Memory B cell (primary cell): ENCODE data around the gene SHH.
A peak's percentile ranks its signal among the peaks of the same experiment; 100 is the strongest.

Experiments
- ATAC-seq: fragments of 150-1000 bp; cut with Tn5 transposase; 2 replicates; pipeline ENCODE4 v1.10.0; 2021; ENCODE audit warnings: low read depth, mild to moderate bottlenecking, moderate library complexity
- DNase-seq, 2 donors: peaks; one replicate each; pipeline ENCODE4 v3.0.0; 2022; ENCODE audit warnings: low spot score in 2 of 2
- H3K27ac Mint-ChIP-seq: one replicate; pipeline ENCODE4 v1.8.0; 2022; ENCODE audit warnings: mild to moderate bottlenecking, moderate library complexity, mixed read lengths
- H3K27me3 Mint-ChIP-seq: one replicate; pipeline ENCODE4 v1.8.0; 2022; ENCODE audit warnings: mixed read lengths
- H3K36me3 Mint-ChIP-seq: one replicate; pipeline ENCODE4 v1.8.0; 2022; ENCODE audit warnings: mild to moderate bottlenecking, mixed read lengths
- H3K4me1 Mint-ChIP-seq: one replicate; pipeline ENCODE4 v1.8.0; 2022; ENCODE audit warnings: mixed read lengths
- H3K4me3 Mint-ChIP-seq: one replicate; pipeline ENCODE4 v1.8.0; 2022; ENCODE audit warnings: mild to moderate bottlenecking, moderate library complexity, mixed read lengths
- H3K9me3 Mint-ChIP-seq: one replicate; pipeline ENCODE4 v1.8.0; 2022; ENCODE audit warnings: mixed read lengths

The SHH gene

DNA sequence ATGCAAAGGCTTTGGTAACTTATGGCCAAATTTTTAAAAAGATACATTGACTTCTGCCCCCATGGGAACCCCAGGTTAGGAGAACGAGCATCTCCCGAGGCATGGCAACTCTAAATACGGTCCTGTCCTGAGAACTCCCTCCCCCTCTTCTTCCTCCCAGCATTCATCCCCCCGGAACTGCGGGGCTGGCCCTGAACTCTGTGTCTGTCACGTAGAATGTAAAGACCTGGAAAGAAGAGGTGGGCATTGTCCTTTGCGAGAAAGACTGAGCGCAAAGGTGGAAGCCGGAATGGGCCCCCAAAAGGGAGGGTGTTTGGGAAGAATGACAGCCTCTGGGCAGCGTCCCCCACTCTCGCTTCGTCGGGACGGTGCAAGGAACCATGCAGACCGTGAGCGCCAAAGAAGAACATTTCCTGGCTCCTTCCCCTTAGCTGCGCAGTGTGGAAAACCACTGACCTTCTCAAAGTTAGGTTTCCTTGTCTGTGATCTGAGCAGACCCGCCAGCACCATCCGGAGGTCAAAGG is 21.0 kb downstream of the SHH start:
- ATAC-seq, result no peak
- H3K4me1 Mint-ChIP-seq, result peaks cover 3% of the 10 kb centered on the region

DNA sequence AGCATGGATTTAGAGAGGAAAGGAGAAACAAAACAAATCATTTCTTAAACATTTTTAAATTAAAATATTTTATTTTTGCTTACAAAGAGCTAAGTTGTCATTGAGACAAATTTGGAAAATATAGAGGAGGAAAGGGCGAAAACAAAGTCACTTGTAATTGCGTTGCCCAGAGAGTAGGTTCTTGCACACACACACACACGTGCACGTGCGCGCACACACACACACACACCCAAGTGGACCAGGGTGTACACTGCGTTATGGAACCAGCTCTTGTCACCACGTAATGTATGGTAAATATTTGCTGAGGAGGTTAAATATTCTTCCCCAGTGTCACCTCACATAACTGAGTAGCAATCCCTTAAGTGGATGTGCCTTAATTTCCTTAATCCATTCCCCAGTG is 21.6 kb downstream of the SHH start:
- DNase-seq (no peak), ATAC-seq (no peak)
- Mint-ChIP-seq H3K27ac (no peak overlapping the region), H3K4me3 (no peak overlapping the region), H3K36me3 (peaks cover 4% of the 10 kb centered on the region), H3K9me3 (no peaks in the 10 kb centered on the region), H3K4me1 (peaks cover 3% of the 10 kb centered on the region), H3K27me3 (peaks cover 2% of the 10 kb centered on the region)

More for the DNA sequence above, 21.0 kb downstream of the SHH start:
- Mint-ChIP-seq H3K36me3 (peaks cover 2% of the 10 kb centered on the region), H3K4me3 (no peak overlapping the region), H3K27ac (no peak overlapping the region), H3K27me3 (peaks cover 1% of the 10 kb centered on the region), H3K9me3 (no peaks in the 10 kb centered on the region)
- no peak for DNase-seq

DNA sequence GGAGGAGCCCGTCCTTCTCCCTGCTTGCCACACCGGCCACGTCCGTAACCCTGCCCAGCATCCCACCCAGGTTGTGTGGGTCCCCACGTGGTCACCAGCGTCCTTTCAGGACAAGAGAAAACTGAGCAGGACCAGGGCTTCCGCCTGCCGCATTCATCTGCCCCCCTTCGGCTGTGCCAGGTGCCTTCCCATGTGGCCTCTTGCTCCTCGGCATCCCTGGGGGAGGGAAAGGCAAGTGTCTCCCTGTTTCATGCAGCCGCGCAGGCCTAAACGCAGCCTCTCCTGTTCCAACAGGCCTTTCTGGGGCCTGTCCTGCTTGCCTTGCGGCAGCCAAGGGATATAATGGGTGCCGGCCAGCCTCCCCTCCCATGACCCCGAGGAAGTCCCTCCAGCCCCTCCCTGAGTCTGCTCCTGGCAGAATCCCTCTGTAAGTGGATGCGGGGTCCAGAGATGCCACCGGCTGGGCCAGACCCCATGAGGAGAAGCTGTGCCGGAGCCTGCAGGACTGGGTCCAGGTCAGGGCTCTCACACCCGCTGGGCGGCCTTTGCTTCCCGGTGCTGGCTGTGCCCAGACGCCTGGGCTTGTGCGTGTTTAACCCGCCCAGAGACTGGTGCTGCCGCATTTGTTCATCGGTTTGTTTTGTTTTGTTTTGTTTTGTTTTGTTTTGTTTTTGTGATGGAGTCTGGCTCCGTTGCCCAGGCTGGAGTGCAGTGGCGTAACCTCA is 23.1 kb downstream of the SHH start:
- ATAC-seq (no peak), DNase-seq (no peak)
- Mint-ChIP-seq H3K9me3 (no peaks in the 10 kb centered on the region), H3K4me1 (peaks cover 3% of the 10 kb centered on the region), H3K27ac (no peak overlapping the region), H3K4me3 (no peak overlapping the region), H3K27me3 (peaks cover 2% of the 10 kb centered on the region), H3K36me3 (peaks cover 11% of the 10 kb centered on the region)

DNA sequence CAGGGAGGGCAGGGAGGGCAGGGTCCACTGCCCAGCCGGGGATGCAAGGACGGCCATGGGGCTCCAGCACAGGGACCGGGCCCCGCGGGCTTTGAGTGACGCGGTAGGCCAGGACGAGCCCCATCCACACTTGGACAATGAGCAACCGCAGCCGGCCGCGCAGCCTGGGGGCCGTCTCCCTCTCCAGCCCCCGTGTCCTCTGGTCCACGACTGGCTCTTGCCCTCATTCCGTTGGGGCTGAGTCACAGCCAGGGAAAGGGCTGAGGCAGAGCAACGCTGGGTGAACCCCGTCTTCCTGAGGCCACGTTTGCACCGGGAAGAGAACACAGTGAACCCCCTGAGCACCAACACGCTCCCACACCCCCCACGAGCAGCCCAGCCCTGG is 23.7 kb downstream of the SHH start:
- ATAC-seq (no peak), DNase-seq (no peak)
- peaks cover 15% of the 10 kb centered on the region for H3K36me3 Mint-ChIP-seq
- no peak overlapping the region for H3K27ac Mint-ChIP-seq
- H3K9me3 Mint-ChIP-seq, result no peaks in the 10 kb centered on the region
- H3K27me3 Mint-ChIP-seq, result peaks cover 2% of the 10 kb centered on the region
- no peak overlapping the region for H3K4me3 Mint-ChIP-seq
- peaks cover 3% of the 10 kb centered on the region for H3K4me1 Mint-ChIP-seq

DNA sequence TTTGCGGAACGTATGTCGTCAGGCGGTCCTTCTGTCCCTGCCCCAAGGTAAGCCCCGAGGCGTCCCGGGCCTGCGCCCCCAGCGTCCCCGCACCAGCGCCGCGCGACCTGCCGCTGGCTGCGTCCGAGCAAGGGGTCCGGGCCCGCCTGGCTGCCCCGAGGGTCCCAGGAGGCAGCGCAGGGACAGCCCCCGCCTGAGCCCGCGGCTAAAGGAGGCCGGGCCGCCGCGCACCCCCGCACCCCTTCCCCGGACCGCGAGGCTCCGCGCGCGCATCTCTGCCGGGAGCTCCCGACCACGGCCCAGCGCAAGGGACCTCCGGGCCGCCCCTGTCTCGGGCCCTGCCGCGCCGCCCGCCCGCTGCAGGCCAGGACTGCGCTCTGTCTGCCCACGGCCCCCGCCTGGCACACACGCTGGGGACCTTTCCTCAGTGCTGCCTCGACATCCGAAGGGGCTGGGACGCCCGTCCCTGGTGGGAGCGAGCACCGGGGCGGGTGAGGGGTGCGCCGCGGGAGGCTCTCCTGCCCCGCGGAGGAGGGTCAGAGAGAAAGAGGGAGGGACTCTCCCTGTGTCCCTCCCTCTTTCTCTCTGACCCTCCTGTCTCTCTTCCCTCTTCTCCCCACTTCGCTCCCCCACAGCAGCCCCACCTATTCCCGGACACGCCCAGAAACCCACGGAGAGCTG is 25.0 kb downstream of the SHH start:
- Mint-ChIP-seq H3K27ac (no peak overlapping the region), H3K36me3 (peaks cover 24% of the 10 kb centered on the region), H3K4me3 (peak overlapping the region; percentile 41), H3K4me1 (peaks cover 3% of the 10 kb centered on the region), H3K9me3 (no peaks in the 10 kb centered on the region), H3K27me3 (peaks cover 2% of the 10 kb centered on the region)
- ATAC-seq, result no peak
- no peak for DNase-seq

DNA sequence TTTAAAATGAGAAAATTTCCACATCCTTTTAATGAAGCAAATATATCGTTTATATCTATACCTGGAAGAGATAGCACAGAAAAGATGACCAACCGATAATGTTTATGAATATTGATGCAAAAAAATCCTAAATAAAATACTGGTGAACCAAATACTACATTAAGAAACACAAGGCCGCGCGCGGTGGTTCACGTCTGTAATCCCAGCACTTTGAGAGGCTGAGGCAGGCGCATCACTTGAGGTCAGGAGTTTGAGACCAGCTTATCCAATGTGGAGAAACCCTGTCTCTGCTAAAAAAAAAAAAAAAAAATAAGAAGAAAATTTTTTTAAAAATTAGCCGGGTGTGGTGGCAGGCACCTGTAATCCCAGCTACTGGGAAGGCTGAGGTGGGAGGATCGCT is 25.8 kb downstream of the SHH start:
- Mint-ChIP-seq H3K4me3 (no peak overlapping the region), H3K27me3 (peaks cover 2% of the 10 kb centered on the region), H3K27ac (no peak overlapping the region), H3K36me3 (peaks cover 28% of the 10 kb centered on the region), H3K4me1 (peaks cover 3% of the 10 kb centered on the region), H3K9me3 (no peaks in the 10 kb centered on the region)
- DNase-seq (no peak), ATAC-seq (no peak)

DNA sequence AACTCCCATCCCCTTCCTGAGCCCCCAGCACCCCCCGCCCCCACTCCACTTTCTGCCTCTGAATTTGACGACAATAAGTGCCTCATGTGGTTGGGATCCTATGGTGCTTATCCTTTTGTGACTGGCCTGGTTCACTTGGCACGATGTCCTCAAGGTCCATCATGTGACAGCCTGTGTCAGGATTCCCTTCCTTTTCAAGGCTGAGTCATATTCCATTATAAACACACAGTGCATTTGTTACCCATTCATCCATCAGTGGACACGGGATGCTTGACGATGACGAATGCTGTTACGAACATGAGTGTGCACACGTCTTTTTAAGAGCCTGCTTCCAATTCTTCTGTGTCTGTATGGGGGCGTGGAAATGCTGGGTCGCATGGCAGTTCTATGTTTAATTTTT is 26.7 kb downstream of the SHH start:
- Mint-ChIP-seq H3K9me3 (no peaks in the 10 kb centered on the region), H3K36me3 (peaks cover 37% of the 10 kb centered on the region), H3K27me3 (peaks cover 3% of the 10 kb centered on the region), H3K4me3 (no peak overlapping the region), H3K27ac (no peak overlapping the region), H3K4me1 (peaks cover 3% of the 10 kb centered on the region)
- DNase-seq (no peak), ATAC-seq (no peak)

DNA sequence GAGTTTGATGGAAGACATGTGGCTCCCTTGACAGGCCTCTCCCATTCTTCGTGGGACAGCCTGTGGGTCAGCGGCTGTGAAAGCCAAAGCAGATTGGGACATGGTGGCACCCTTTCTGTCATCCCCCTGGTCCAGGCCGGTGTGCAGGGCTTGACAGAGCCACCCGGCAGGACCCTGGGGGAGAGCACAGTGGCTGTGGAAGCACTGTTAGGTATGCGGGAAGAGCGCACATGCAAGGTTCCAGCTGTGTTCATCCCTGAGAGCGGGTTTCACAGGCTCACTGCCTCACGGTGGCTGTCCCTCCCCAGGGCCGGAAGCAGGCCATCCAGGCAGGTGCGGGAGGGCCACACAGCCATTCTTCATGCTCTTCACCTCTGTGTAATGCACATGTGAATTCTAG is 29.8 kb downstream of the SHH start:
- no peaks in the 10 kb centered on the region for H3K4me1 Mint-ChIP-seq
- H3K9me3 Mint-ChIP-seq, result no peaks in the 10 kb centered on the region
- peaks cover 45% of the 10 kb centered on the region for H3K36me3 Mint-ChIP-seq
- ATAC-seq, result no peak
- H3K27ac Mint-ChIP-seq, result no peak overlapping the region
- peaks cover 3% of the 10 kb centered on the region for H3K27me3 Mint-ChIP-seq
- no peak overlapping the region for H3K4me3 Mint-ChIP-seq
- DNase-seq, result no peak

DNA sequence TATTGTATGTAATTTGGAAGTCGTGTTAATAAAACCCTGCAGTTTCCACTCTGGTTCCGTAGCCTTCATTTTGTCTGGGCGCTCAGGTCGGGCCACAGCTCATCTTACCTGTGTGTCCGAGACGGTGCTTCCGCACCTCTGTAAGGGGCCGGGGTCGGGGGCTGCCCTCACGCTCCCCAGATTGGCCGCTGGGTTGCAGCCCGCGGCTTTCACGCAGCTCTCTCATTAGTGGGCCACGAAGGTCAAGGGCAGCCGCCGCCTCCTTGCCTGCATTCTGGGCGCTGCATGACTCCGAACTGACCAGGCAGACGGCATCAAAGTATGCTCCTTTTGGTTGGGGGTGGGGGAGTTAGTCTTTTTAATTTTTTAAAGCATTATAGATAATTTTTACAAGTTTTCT is 30.8 kb downstream of the SHH start:
- no peaks in the 10 kb centered on the region for H3K4me1 Mint-ChIP-seq
- H3K4me3 Mint-ChIP-seq, result no peak overlapping the region
- H3K27me3 Mint-ChIP-seq, result peaks cover 3% of the 10 kb centered on the region
- DNase-seq (no peak), ATAC-seq (no peak)
- H3K9me3 Mint-ChIP-seq, result no peaks in the 10 kb centered on the region
- H3K36me3 Mint-ChIP-seq, result peaks cover 48% of the 10 kb centered on the region
- no peak overlapping the region for H3K27ac Mint-ChIP-seq

DNA sequence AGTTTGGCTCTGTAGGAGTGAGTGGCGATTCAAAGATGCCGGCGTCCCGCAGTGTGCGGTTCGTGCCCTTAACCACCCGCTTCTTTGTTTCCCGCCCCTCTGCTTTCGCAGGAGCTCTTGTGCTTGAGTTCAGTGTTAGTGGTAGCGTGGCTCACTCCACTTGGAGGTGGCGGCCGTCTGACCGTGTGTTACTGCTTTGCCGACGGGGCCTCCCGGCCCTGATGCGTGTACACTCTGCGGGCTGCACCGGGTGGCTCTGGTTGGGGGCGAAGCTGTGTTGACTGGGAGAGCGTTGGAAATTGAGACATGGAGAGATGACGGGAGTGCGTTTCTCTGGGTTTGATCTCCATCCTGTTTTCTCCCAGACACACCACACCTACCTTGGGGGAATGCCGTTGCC is 31.4 kb downstream of the SHH start:
- ATAC-seq (no peak), DNase-seq (no peak)
- peaks cover 2% of the 10 kb centered on the region for H3K27me3 Mint-ChIP-seq
- no peaks in the 10 kb centered on the region for H3K9me3 Mint-ChIP-seq
- H3K4me3 Mint-ChIP-seq, result no peak overlapping the region
- H3K27ac Mint-ChIP-seq, result peak overlapping the region; percentile 31
- H3K4me1 Mint-ChIP-seq, result no peaks in the 10 kb centered on the region
- peaks cover 48% of the 10 kb centered on the region for H3K36me3 Mint-ChIP-seq

DNA sequence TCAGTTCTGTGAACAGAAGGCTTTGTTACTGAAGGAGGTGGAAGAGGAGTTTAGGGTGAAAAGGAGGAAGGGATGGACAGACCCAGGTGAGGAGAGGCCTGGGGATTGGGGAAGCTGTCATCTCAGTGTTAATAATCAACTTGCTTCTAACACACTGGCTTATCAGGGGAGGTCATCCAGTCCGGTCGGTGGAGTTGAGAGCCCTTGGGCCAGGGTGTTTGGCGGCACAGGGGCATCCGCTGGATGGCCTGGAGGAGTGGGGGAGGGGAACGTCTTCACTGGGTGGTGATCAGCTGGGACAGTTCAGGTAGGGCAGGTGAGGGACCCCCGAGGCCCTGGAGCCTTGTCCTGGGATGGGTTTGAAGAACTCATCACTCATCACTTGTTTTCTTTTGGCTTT is 33.9 kb downstream of the SHH start:
- DNase-seq (no peak), ATAC-seq (no peak)
- peak overlapping the region; percentile 57 for H3K27ac Mint-ChIP-seq
- no peak overlapping the region for H3K4me3 Mint-ChIP-seq
- no peaks in the 10 kb centered on the region for H3K4me1 Mint-ChIP-seq
- peaks cover 1% of the 10 kb centered on the region for H3K27me3 Mint-ChIP-seq
- H3K9me3 Mint-ChIP-seq, result no peaks in the 10 kb centered on the region
- H3K36me3 Mint-ChIP-seq, result peaks cover 46% of the 10 kb centered on the region

DNA sequence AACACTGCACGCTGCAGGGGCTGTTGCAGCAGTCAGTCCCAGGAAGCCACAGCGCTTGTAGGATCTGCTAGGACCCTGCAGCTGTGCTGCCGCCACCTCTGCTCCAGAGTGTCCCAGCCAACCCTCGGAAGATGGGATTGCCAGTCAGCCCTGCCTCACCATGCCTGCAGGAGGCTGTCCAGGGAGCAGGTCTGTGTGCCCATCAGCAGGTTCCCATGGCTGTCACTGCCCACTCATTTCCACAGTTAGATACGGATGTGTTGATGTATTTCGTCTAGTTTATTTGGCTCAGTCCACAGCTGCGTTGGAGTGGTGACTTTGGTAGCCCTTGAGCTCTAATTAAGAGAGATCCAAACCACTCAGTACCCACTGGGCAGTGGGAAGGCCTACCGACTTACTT is 35.7 kb downstream of the SHH start:
- no peaks in the 10 kb centered on the region for H3K9me3 Mint-ChIP-seq
- H3K27ac Mint-ChIP-seq, result no peak overlapping the region
- ATAC-seq (no peak), DNase-seq (no peak)
- H3K27me3 Mint-ChIP-seq, result peaks cover 1% of the 10 kb centered on the region
- H3K4me3 Mint-ChIP-seq, result no peak overlapping the region
- H3K36me3 Mint-ChIP-seq, result peaks cover 37% of the 10 kb centered on the region
- no peaks in the 10 kb centered on the region for H3K4me1 Mint-ChIP-seq

DNA sequence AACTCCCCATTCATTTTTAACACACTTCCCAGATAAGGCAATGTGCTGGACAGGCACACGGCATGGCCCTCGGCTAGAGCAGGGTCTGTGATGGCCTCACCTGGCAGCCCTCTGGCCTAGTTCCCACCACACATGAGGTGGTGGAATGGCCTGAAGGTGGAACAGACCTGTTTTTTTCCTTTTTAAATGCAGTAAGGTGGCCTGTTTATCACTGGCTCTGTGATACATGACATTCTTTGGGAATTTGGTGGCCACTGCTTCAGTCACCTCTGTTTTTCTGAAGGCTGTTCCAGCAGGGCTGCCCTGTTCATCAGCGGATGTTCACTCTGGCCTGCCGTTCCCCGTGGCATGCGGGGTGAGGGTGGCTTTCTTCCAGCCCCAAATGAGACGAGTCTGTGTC is 36.6 kb downstream of the SHH start:
- no peak overlapping the region for H3K4me3 Mint-ChIP-seq
- no peak overlapping the region for H3K27ac Mint-ChIP-seq
- no peaks in the 10 kb centered on the region for H3K27me3 Mint-ChIP-seq
- H3K36me3 Mint-ChIP-seq, result peaks cover 32% of the 10 kb centered on the region
- H3K9me3 Mint-ChIP-seq, result no peaks in the 10 kb centered on the region
- DNase-seq (no peak), ATAC-seq (no peak)
- H3K4me1 Mint-ChIP-seq, result no peaks in the 10 kb centered on the region

DNA sequence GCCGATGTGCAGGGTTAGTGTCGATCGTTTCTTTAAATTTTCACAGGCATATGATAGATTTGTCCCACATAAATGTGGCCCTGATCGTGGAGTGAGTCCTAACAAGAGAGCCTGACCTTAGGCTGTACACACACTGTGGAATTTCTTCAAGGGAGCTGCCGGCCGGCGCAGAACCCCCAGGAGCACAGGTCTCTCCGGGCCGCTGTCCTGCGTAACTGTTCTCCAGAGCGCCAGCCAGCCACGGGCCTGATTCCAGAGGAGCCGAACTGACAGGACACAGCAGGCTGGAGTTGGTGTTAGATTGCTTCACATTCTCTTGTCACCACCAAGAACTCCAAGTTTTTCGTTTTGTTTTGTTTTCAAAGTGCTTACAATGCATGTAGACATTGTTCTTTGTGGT is 37.3 kb downstream of the SHH start:
- Mint-ChIP-seq H3K4me1 (no peaks in the 10 kb centered on the region), H3K9me3 (no peaks in the 10 kb centered on the region), H3K27me3 (no peaks in the 10 kb centered on the region), H3K27ac (no peak overlapping the region), H3K4me3 (no peak overlapping the region), H3K36me3 (peaks cover 31% of the 10 kb centered on the region)
- ATAC-seq (no peak), DNase-seq (no peak)

DNA sequence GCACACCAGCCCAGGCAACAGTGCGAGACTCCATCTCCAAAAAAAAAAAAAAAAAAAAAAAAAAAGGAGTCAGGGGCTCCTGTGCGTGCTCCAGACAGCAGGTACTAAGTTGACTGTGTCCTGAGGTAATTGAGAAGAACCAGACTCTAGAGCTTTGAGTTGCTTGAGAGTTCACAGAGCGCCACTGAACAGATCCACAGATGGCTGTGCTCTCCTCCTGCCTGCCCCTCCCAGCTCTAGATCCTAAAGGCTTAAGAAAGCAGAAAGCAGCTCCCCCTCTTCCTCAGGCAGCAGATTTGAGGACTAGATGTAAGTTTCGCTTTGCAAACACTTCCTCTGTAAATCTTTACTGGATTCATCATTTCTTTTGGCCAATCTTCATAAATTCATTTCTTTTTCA is 38.7 kb downstream of the SHH start:
- Mint-ChIP-seq H3K9me3 (no peaks in the 10 kb centered on the region), H3K4me3 (no peak overlapping the region), H3K36me3 (peaks cover 34% of the 10 kb centered on the region), H3K27me3 (no peaks in the 10 kb centered on the region), H3K27ac (no peak overlapping the region), H3K4me1 (peaks cover 3% of the 10 kb centered on the region)
- DNase-seq (no peak), ATAC-seq (no peak)
